Endothelial cell (in vitro differentiated cells): ENCODE measurements around the gene ESR1. TPM values are rescaled to one million over a fixed set of nuclear protein-coding genes. Genes with fewer than 3 reads are reported as not detected.
"Not testable (repeated sequence)": the region's sequence is repeated elsewhere in the genome, so short reads cannot be mapped to it uniquely, and the experiment has no call there.

Experiments used
- DNase-seq: peaks from one replicate; pipeline ENCODE4 v3.0.0; 2021; ENCODE audit warnings: low spot score
- H3K27ac Mint-ChIP-seq: one replicate; pipeline ENCODE4 v1.8.0; 2021; ENCODE audit warnings: mixed read lengths, inconsistent platforms; ENCODE audit not compliant: unreplicated experiment
- H3K27me3 Mint-ChIP-seq: one replicate; pipeline ENCODE4 v1.8.0; 2021; ENCODE audit warnings: mild to moderate bottlenecking, moderate library complexity, mixed read lengths, inconsistent platforms; ENCODE audit not compliant: unreplicated experiment
- H3K36me3 Mint-ChIP-seq: one replicate; pipeline ENCODE4 v1.8.0; 2021; ENCODE audit warnings: mild to moderate bottlenecking, low read depth, mixed read lengths, inconsistent platforms; ENCODE audit not compliant: unreplicated experiment
- H3K4me1 Mint-ChIP-seq: one replicate; pipeline ENCODE4 v1.8.0; 2021; ENCODE audit warnings: mild to moderate bottlenecking, mixed read lengths, inconsistent platforms; ENCODE audit not compliant: unreplicated experiment
- H3K4me3 Mint-ChIP-seq: one replicate; pipeline ENCODE4 v1.8.0; 2021; ENCODE audit warnings: mild to moderate bottlenecking, mixed read lengths, inconsistent platforms; ENCODE audit not compliant: unreplicated experiment
- H3K9me3 Mint-ChIP-seq: one replicate; pipeline ENCODE4 v1.8.0; 2021; ENCODE audit warnings: mixed read lengths, inconsistent platforms; ENCODE audit not compliant: unreplicated experiment
- CTCF ChIP-seq: fragments of 200-600 bp; sonication (generic); IDR thresholded peaks from one replicate; pipeline ENCODE4 v1.5.0; 2021; ENCODE audit warnings: antibody characterized with exemption; ENCODE audit not compliant: unreplicated experiment
- total RNA-seq: library from RNA; stranded (reverse); fragmentation: NEBNext Ultra II Directional; extraction: Animal tissue kit (Norgen Biotek cat#: 25700); gene quantifications from one replicate; pipeline ENCODE4 v1.2.1, GENCODE V29; 2021; ENCODE audit not compliant: unreplicated experiment

Gene ESR1
- total RNA-seq, 1 donor from 2014 or later, result 0.05 TPM

GRCh38 chr6:151962246-151962846 lies 154.9 kb downstream of the ESR1 start:
- Mint-ChIP-seq H3K4me1 (no peaks in the 10 kb centered on the region), H3K9me3 (no peaks in the 10 kb centered on the region), H3K27me3 (peaks cover 2% of the 10 kb centered on the region), H3K27ac (no peak overlapping the region), H3K36me3 (no peaks in the 10 kb centered on the region), H3K4me3 (no peak overlapping the region)
- no peak for DNase-seq
- TF ChIP-seq CTCF, result no peak

- Mint-ChIP-seq H3K4me1 (no peaks in the 10 kb centered on the region), H3K27me3 (peaks cover 2% of the 10 kb centered on the region), H3K9me3 (no peaks in the 10 kb centered on the region), H3K27ac (no peak overlapping the region), H3K36me3 (no peaks in the 10 kb centered on the region), H3K4me3 (no peak overlapping the region)
- no peak for DNase-seq
- no peak for TF ChIP-seq CTCF
Observed at GRCh38 chr6:151963001-151963400, 155.5 kb downstream of the ESR1 start.

- H3K9me3 Mint-ChIP-seq, H3K4me1 Mint-ChIP-seq, H3K27me3 Mint-ChIP-seq, DNase-seq, H3K27ac Mint-ChIP-seq, H3K4me3 Mint-ChIP-seq, H3K36me3 Mint-ChIP-seq: not testable (repeated sequence)
Observed at GRCh38 chr6:151964412-151964811, 156.9 kb downstream of the ESR1 start.

- Mint-ChIP-seq H3K27me3 (peaks cover 1% of the 10 kb centered on the region), H3K4me3 (no peak overlapping the region), H3K27ac (no peak overlapping the region), H3K9me3 (no peaks in the 10 kb centered on the region), H3K4me1 (no peaks in the 10 kb centered on the region), H3K36me3 (no peaks in the 10 kb centered on the region)
- DNase-seq, result no peak
- no peak for TF ChIP-seq CTCF
Observed at GRCh38 chr6:151974061-151974617, 166.7 kb downstream of the ESR1 start.

GRCh38 chr6:151975795-151976194 lies 168.3 kb downstream of the ESR1 start:
- no peak for TF ChIP-seq CTCF
- Mint-ChIP-seq H3K27ac (no peak overlapping the region), H3K9me3 (no peaks in the 10 kb centered on the region)

GRCh38 chr6:151988199-151988598 lies 180.7 kb downstream of the ESR1 start:
- DNase-seq, H3K4me1 Mint-ChIP-seq, H3K27ac Mint-ChIP-seq, H3K4me3 Mint-ChIP-seq, H3K9me3 Mint-ChIP-seq, H3K27me3 Mint-ChIP-seq, H3K36me3 Mint-ChIP-seq: not testable (repeated sequence)

More at GRCh38 chr6:151975795-151976194, 168.3 kb downstream of the ESR1 start:
- Mint-ChIP-seq H3K4me1 (no peaks in the 10 kb centered on the region), H3K4me3 (no peak overlapping the region), H3K27me3 (peaks cover 1% of the 10 kb centered on the region), H3K36me3 (no peaks in the 10 kb centered on the region)
- no peak for DNase-seq
